ENCODE measurements around the gene PHLDB2.
A peak's percentile ranks its signal among the peaks of the same experiment; 100 is the strongest.

Gene PHLDB2

DNA sequence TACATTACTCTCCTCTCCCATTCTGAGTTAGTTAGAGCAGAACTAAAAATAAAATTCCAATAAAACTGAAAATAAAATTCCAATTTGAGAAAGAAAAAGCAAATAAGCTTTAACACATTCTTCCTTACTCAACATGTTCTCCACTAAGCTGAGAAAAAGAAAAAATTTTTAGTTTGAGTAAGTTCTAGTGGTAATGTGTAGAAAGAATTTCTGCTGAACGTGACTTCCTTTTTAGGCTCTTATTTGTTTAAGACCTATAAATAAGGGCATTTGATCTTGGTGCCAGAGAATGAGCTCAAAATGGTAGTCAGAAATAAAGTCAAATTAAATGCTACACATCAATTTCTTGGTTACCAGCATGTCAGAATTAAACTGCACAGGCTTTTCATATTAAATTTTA, 62.1 kb downstream of the PHLDB2 start:
- Histone ChIP-seq H3K27ac (ENCODE audit: poor library complexity, severe bottlenecking) (peak overlapping the region; percentile 87), H3K9me3 (ENCODE audit: severe bottlenecking) (no peaks in the 10 kb centered on the region), H3K4me3 (ENCODE audit: severe bottlenecking) (no peak overlapping the region), H3K4me1 (ENCODE audit: insufficient read depth, poor library complexity, severe bottlenecking) (peaks cover 51% of the 10 kb centered on the region), H3K27me3 (ENCODE audit: insufficient read depth, poor library complexity, severe bottlenecking) (no peaks in the 10 kb centered on the region), H3K36me3 (ENCODE audit: low read depth) (peaks cover 98% of the 10 kb centered on the region)
- no peak for ATAC-seq (ENCODE audit: low read depth)
- DNase-seq (ENCODE audit: low spot score), result no peak
- TF ChIP-seq, protein P1, sequence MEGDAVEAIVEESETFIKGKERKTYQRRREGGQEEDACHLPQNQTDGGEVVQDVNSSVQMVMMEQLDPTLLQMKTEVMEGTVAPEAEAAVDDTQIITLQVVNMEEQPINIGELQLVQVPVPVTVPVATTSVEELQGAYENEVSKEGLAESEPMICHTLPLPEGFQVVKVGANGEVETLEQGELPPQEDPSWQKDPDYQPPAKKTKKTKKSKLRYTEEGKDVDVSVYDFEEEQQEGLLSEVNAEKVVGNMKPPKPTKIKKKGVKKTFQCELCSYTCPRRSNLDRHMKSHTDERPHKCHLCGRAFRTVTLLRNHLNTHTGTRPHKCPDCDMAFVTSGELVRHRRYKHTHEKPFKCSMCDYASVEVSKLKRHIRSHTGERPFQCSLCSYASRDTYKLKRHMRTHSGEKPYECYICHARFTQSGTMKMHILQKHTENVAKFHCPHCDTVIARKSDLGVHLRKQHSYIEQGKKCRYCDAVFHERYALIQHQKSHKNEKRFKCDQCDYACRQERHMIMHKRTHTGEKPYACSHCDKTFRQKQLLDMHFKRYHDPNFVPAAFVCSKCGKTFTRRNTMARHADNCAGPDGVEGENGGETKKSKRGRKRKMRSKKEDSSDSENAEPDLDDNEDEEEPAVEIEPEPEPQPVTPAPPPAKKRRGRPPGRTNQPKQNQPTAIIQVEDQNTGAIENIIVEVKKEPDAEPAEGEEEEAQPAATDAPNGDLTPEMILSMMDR (IDR thresholded peaks at IDR 0.05; ENCODE audit: poor library complexity, severe bottlenecking), result no peak

DNA sequence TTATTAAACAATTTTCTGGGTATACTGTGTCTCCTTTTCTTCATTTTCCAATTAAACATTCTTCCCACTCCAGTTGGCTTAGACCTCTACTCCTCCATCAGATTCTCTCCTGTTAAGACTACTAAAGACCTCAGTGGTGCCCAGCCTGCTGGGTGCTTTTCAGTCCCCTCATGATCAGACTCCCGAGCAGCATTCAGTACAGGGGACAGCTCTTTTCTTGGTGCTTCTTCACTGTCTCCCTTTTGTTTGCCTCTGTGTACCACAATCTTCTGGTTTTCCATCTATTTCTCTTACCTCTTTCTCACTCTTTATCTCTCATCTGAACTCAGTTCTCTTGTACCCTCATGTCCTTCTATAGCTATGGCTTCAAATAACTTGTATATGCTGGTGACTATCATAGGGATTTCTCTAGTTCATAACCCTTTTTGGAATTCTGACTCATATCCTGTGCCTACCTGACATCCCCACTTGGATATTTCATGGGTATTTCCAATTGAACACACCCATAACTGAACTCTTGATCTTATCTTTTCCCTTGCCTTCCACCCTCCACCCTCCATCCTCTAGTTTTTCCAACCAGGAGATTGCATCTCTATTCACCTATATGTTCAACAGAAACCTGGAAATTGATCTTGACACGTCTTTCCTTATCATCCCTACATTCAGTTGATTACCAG, 64.2 kb downstream of the PHLDB2 start:
- TF ChIP-seq, protein P1 (IDR thresholded peaks at IDR 0.05; ENCODE audit: poor library complexity, severe bottlenecking), result no peak
- peaks cover 95% of the 10 kb centered on the region for H3K36me3 ChIP-seq (ENCODE audit: low read depth)
- ATAC-seq (ENCODE audit: low read depth) (peak; percentile 89), DNase-seq (ENCODE audit: low spot score) (no peak)
- H3K27ac ChIP-seq (ENCODE audit: poor library complexity, severe bottlenecking), result peak overlapping the region; percentile 87
- no peaks in the 10 kb centered on the region for H3K27me3 ChIP-seq (ENCODE audit: insufficient read depth, poor library complexity, severe bottlenecking)
- H3K9me3 ChIP-seq (ENCODE audit: severe bottlenecking), result no peaks in the 10 kb centered on the region
- H3K4me1 ChIP-seq (ENCODE audit: insufficient read depth, poor library complexity, severe bottlenecking), result peaks cover 38% of the 10 kb centered on the region
- no peak overlapping the region for H3K4me3 ChIP-seq (ENCODE audit: severe bottlenecking)

GRCh38 chr3:111923806-111924205, 64.7 kb downstream of the PHLDB2 start:
- Histone ChIP-seq H3K4me3 (ENCODE audit: severe bottlenecking) (no peak overlapping the region), H3K4me1 (ENCODE audit: insufficient read depth, poor library complexity, severe bottlenecking) (peaks cover 38% of the 10 kb centered on the region), H3K9me3 (ENCODE audit: severe bottlenecking) (no peaks in the 10 kb centered on the region), H3K27ac (ENCODE audit: poor library complexity, severe bottlenecking) (peak overlapping the region; percentile 87), H3K27me3 (ENCODE audit: insufficient read depth, poor library complexity, severe bottlenecking) (no peaks in the 10 kb centered on the region), H3K36me3 (ENCODE audit: low read depth) (peaks cover 95% of the 10 kb centered on the region)
- TF ChIP-seq, protein P1 (IDR thresholded peaks at IDR 0.05; ENCODE audit: poor library complexity, severe bottlenecking), result no peak
- DNase-seq (ENCODE audit: low spot score) (no peak), ATAC-seq (ENCODE audit: low read depth) (no peak)

GRCh38 chr3:111924283-111924682, 65.2 kb downstream of the PHLDB2 start:
- H3K27ac ChIP-seq (ENCODE audit: poor library complexity, severe bottlenecking), result peak overlapping the region; percentile 87
- H3K36me3 ChIP-seq (ENCODE audit: low read depth), result peaks cover 95% of the 10 kb centered on the region
- no peaks in the 10 kb centered on the region for H3K27me3 ChIP-seq (ENCODE audit: insufficient read depth, poor library complexity, severe bottlenecking)
- no peaks in the 10 kb centered on the region for H3K9me3 ChIP-seq (ENCODE audit: severe bottlenecking)
- TF ChIP-seq, protein P1 (IDR thresholded peaks at IDR 0.05; ENCODE audit: poor library complexity, severe bottlenecking), result no peak
- DNase-seq (ENCODE audit: low spot score) (no peak), ATAC-seq (ENCODE audit: low read depth) (no peak)
- H3K4me3 ChIP-seq (ENCODE audit: severe bottlenecking), result no peak overlapping the region
- H3K4me1 ChIP-seq (ENCODE audit: insufficient read depth, poor library complexity, severe bottlenecking), result peaks cover 38% of the 10 kb centered on the region

DNA sequence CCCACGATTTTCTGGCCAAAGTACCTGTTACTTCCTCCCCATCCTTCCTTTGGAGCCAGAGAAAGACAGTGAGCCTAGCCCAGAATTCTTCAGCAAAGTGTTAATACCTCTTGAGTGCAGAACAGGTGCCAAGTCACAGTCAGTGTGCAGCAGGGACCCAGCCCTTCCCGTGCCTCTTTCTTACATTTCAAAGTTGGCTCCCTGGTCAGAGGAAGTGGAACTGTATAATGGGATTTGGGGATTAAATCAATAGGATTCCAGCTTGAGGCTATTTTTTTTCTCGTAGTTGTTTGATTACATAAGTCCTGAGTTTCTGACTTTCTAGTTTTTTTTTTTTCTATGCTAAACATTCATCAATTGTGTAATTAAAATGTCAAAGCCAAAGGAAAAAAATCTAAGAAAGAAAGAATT, 67.2 kb downstream of the PHLDB2 start:
- DNase-seq (ENCODE audit: low spot score) (no peak), ATAC-seq (ENCODE audit: low read depth) (peak; percentile 65)
- Histone ChIP-seq H3K27me3 (ENCODE audit: insufficient read depth, poor library complexity, severe bottlenecking) (no peaks in the 10 kb centered on the region), H3K4me3 (ENCODE audit: severe bottlenecking) (no peak overlapping the region), H3K36me3 (ENCODE audit: low read depth) (peaks cover 84% of the 10 kb centered on the region), H3K27ac (ENCODE audit: poor library complexity, severe bottlenecking) (peak overlapping the region; percentile 87), H3K4me1 (ENCODE audit: insufficient read depth, poor library complexity, severe bottlenecking) (peaks cover 38% of the 10 kb centered on the region), H3K9me3 (ENCODE audit: severe bottlenecking) (no peaks in the 10 kb centered on the region)
- TF ChIP-seq, protein P1 (IDR thresholded peaks at IDR 0.05; ENCODE audit: poor library complexity, severe bottlenecking), result no peak

Data from RWPE2 (cell line).